Esophagus squamous epithelium (tissue), 5 donors: ENCODE results near the gene PINLYP. TPM values are rescaled to one million over a fixed set of nuclear protein-coding genes. Genes with fewer than 3 reads are reported as not detected.

Experiments
- DNase-seq: peaks from one replicate; lab custom pipeline; 2025; lab: John Stamatoyannopoulos, UW
- H3K27ac ChIP-seq, 4 donors: fragments of 200-600 bp; sonication (generic); one replicate each; pipeline ENCODE4 v1.5.1; 2016 to 2019; ENCODE audit warnings: mild to moderate bottlenecking in 1 of 4
- H3K27me3 ChIP-seq, 4 donors: fragments of 200-600 bp; sonication (generic); 1 replicate in 3 of 4; 2 replicates in 1 of 4; pipeline versions ENCODE4 v1.5.1 to v1.6.0; 2017 to 2021; ENCODE audit warnings: antibody characterized with exemption in 1 of 4
- H3K36me3 ChIP-seq, 3 donors: fragments of 200-600 bp; sonication (generic); one replicate each; pipeline ENCODE4 v1.5.1; 2016 to 2019
- H3K4me1 ChIP-seq, 3 donors: fragments of 200-600 bp; sonication (generic); one replicate each; pipeline ENCODE4 v1.5.1; 2017 to 2019
- H3K4me3 ChIP-seq, 4 donors: fragments of 200-600 bp; sonication (generic); 1 replicate in 3 of 4; 2 replicates in 1 of 4; pipeline ENCODE4 v1.5.1; 2016 to 2019; ENCODE audit warnings: mild to moderate bottlenecking in 2 of 4, moderate library complexity in 1 of 4
- H3K9me3 ChIP-seq, 3 donors: fragments of 200-600 bp; sonication (generic); one replicate each; pipeline ENCODE4 v1.5.1; 2016 to 2019
- POLR2A ChIP-seq, 4 donors: fragments of 450-650 bp; IDR thresholded peaks; one replicate each; pipeline ENCODE4 v1.6.1; 2017; ENCODE audit warnings: antibody characterized with exemption in 4 of 4, mild to moderate bottlenecking in 4 of 4, moderate library complexity in 3 of 4
- WGBS, 2 donors: methylation state at CpG; one replicate each; pipeline ENCODE4 v1.1.5; 2018; 5-methylcytosine and 5-hydroxymethylcytosine counted together
- intact Hi-C: fragments of 100-400 bp; cut with DNase I; formaldehyde crosslinking; loops from one replicate; pipeline ENCODE4 v1.15.0; 2022
- total RNA-seq, 4 donors: library from RNA; depleted of rRNA; stranded (reverse); fragments of >200 nt; gene quantifications; one replicate each; pipeline ENCODE4 v1.1.0, GENCODE V29; 2016
- TF ChIP-seq, protein P1 (sequence below), 6 experiments: fragments of 450-650 bp in 4 of 6; fragments of 200-600 bp in 2 of 6; sonication (generic) in 2 of 6; IDR thresholded peaks; one replicate each; pipeline ENCODE4 v1.5.1; 2016 to 2019; ENCODE audit warnings: antibody characterized with exemption in 6 of 6, mild to moderate bottlenecking in 4 of 6, moderate library complexity in 4 of 6
- donor health status: DM: yes; HTN: yes; CAD: no.

The PINLYP gene
- total RNA-seq, 4 donors from 2014 or later = 1.9 to 23.3 (median 9.3) TPM

GRCh38 chr19:43607238-43608205, 31.9 kb downstream of the PINLYP start:
- 74 to 77% methylated on average over 8 to 11 of the region's 28 CpGs for WGBS, 2 donors
- no peak for DNase-seq
- H3K4me3 ChIP-seq = no peak overlapping the region
- no peaks in the 10 kb centered on the region for H3K27me3 ChIP-seq
- peaks cover 0 to 23% (median 9%) of the 10 kb centered on the region in 3 donors for H3K4me1 ChIP-seq
- H3K9me3 ChIP-seq = no peaks in the 10 kb centered on the region
- TF ChIP-seq POLR2A (IDR thresholded peaks at IDR 0.05) = no peak
- TF ChIP-seq, protein P1, sequence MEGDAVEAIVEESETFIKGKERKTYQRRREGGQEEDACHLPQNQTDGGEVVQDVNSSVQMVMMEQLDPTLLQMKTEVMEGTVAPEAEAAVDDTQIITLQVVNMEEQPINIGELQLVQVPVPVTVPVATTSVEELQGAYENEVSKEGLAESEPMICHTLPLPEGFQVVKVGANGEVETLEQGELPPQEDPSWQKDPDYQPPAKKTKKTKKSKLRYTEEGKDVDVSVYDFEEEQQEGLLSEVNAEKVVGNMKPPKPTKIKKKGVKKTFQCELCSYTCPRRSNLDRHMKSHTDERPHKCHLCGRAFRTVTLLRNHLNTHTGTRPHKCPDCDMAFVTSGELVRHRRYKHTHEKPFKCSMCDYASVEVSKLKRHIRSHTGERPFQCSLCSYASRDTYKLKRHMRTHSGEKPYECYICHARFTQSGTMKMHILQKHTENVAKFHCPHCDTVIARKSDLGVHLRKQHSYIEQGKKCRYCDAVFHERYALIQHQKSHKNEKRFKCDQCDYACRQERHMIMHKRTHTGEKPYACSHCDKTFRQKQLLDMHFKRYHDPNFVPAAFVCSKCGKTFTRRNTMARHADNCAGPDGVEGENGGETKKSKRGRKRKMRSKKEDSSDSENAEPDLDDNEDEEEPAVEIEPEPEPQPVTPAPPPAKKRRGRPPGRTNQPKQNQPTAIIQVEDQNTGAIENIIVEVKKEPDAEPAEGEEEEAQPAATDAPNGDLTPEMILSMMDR (IDR thresholded peaks at IDR 0.05) = no peak
- intact Hi-C loops = loop anchor here (10.0 kb wide), 1 partner anchor 47 kb away; no protein-coding TSS in a partner anchor
- peak overlapping the region; percentile 12 to 70 (median 54) for H3K27ac ChIP-seq
- H3K36me3 ChIP-seq = peaks cover 4 to 54% (median 6%) of the 10 kb centered on the region in 3 donors

GRCh38 chr19:43609872-43610271, 34.3 kb downstream of the PINLYP start:
- Histone ChIP-seq H3K27ac (no peak overlapping the region), H3K9me3 (no peaks in the 10 kb centered on the region), H3K27me3 (no peaks in the 10 kb centered on the region), H3K36me3 (peaks cover 4 to 67% (median 6%) of the 10 kb centered on the region in 3 donors), H3K4me3 (no peak overlapping the region), H3K4me1 (peaks cover 0 to 23% (median 9%) of the 10 kb centered on the region in 3 donors)
- intact Hi-C loops = loop anchor here (10.0 kb wide), 1 partner anchor 45 kb away; no protein-coding TSS in a partner anchor
- DNase-seq = no peak
- TF ChIP-seq, protein P1 (IDR thresholded peaks at IDR 0.05) = no peak
- no peak for TF ChIP-seq POLR2A (IDR thresholded peaks at IDR 0.05)
- WGBS, 2 donors = 81 to 89% methylated on average over 7 of the region's 7 CpGs

DNA sequence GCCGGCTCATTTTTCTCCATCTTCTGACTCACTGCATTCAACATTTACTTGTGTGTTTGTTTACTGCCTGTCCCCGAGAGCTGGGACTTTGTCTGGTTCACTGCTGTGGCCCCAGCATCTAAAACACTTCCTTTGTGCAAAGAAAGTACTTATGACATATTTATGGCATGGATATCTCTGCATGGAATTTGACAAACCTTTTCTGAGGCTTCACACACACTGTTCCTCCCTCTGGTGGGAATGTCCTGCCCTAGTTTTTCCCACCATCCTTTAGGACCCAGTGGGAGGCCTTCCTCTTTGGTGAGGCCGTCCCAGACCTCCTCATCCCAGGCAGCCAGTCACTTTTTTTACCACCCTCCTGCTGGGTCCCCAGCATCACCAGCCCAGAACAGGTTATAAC, 34.9 kb downstream of the PINLYP start:
- Histone ChIP-seq H3K27me3 (no peaks in the 10 kb centered on the region), H3K4me3 (no peak overlapping the region), H3K9me3 (no peaks in the 10 kb centered on the region), H3K4me1 (peaks cover 0 to 23% (median 9%) of the 10 kb centered on the region in 3 donors), H3K27ac (no peak overlapping the region), H3K36me3 (peaks cover 4 to 67% (median 6%) of the 10 kb centered on the region in 3 donors)
- TF ChIP-seq POLR2A (IDR thresholded peaks at IDR 0.05) = no peak
- TF ChIP-seq, protein P1 (IDR thresholded peaks at IDR 0.05) = no peak
- 53 to 67% methylated on average over 2 to 3 of the region's 3 CpGs for WGBS, 2 donors
- no peak for DNase-seq
- intact Hi-C loops = no loop called here

DNA sequence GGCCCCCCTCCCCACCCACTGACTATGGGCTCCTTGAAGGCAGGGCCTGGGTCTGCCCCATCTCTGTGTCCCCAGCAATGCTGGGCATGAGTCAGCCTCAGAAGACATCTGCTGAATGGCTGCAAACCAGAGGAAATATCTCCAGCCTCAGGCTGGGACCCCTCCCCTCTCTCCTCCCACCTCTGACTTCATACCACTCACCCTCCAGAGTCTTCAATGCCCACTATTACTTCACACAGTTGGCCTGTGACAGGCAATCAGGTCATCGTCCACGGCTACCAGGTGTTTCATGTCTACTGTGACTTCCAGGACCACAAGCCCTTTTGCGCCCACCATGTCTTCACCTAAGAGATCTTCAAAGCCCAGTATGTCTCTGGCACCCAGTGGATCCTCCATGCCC, 36.2 kb downstream of the PINLYP start, which contains the start of gene SRRM5:
Gene SRRM5, plus strand, starts transcription at position 301 of the 400 bp plus-strand sequence. Its CDS starts 34 bp downstream, at position 335.
- Histone ChIP-seq H3K27me3 (no peaks in the 10 kb centered on the region), H3K4me3 (no peak within 1 kb of the TSS), H3K9me3 (no peaks in the 10 kb centered on the region), H3K4me1 (peaks cover 3 to 15% (median 3%) of the 10 kb centered on the region in 3 donors), H3K36me3 (peaks cover 4 to 61% (median 6%) of the 10 kb centered on the region in 3 donors), H3K27ac (no peak within 1 kb of the TSS)
- intact Hi-C loops = no loop called here
- WGBS, 2 donors = 75 to 98% methylated on average over 3 of the region's 3 CpGs
- no peak for DNase-seq
- TF ChIP-seq, protein P1 (IDR thresholded peaks at IDR 0.05) = no peak
- TF ChIP-seq POLR2A (IDR thresholded peaks at IDR 0.05) = no peak

DNA sequence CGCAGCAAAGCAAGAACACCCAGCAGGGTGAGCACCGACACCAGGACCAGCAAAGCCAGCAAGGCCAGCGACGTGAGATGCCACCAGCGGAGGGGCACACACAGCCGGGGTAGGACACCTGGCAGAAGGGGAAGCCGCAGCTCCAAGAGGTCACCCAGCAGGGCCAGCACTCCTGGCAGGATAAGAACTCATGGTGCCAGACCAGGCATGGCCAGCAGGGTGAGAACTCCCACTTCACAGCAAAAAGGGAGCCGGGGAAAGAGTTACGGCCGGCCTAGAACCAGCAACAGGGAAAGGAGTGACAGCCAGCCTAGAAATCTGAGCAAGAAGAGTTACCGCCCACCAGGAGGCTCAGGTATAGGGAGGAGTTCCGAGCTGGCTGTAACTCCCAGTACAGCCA, 36.8 kb downstream of the PINLYP start:
- DNase-seq = no peak
- TF ChIP-seq POLR2A (IDR thresholded peaks at IDR 0.05) = no peak
- TF ChIP-seq, protein P1 (IDR thresholded peaks at IDR 0.05) = no peak
- no peaks in the 10 kb centered on the region for H3K27me3 ChIP-seq
- intact Hi-C loops = no loop called here
- peaks cover 4 to 56% (median 6%) of the 10 kb centered on the region in 3 donors for H3K36me3 ChIP-seq
- peaks cover 0 to 9% (median 3%) of the 10 kb centered on the region in 3 donors for H3K4me1 ChIP-seq
- no peak overlapping the region for H3K27ac ChIP-seq
- 91 to 100% methylated on average over 4 to 6 of the region's 12 CpGs for WGBS, 2 donors
- no peak overlapping the region for H3K4me3 ChIP-seq
- no peaks in the 10 kb centered on the region for H3K9me3 ChIP-seq
